Left lung (tissue), 10 donors: ENCODE measurements around the gene MCM10. TPM values are rescaled to one million over a fixed set of nuclear protein-coding genes. Genes with fewer than 3 reads are reported as not detected.
A peak's percentile ranks its signal among the peaks of the same experiment; 100 is the strongest.

Experiments
- ATAC-seq: fragments of 200-7000 bp; cut with Tn5 transposase; one replicate; pipeline ENCODE4 v1.9.1; 2020; ENCODE audit warnings: moderate library complexity
- DNase-seq, 4 donors: peaks; one replicate each; pipeline ENCODE4 v3.0.0-alpha.2; 2013 to 2020
- H3K27ac ChIP-seq, 2 donors: fragments of 200-600 bp; sonication (generic) in 1 of 2; one replicate each; pipeline versions ENCODE4 v1.5.0 to v1.8.0; 2020 to 2021
- H3K27me3 ChIP-seq, 2 donors: fragments of 200-600 bp; sonication (generic) in 1 of 2; one replicate each; pipeline versions ENCODE4 v1.5.0 to v1.8.0; 2020 to 2021
- H3K36me3 ChIP-seq, 2 donors: fragments of 200-600 bp; sonication (generic) in 1 of 2; one replicate each; pipeline versions ENCODE4 v1.5.0 to v1.8.0; 2020 to 2021
- H3K4me1 ChIP-seq, 2 donors: fragments of 200-600 bp; one replicate each; pipeline ENCODE4 v1.8.0; 2021
- H3K4me3 ChIP-seq, 2 donors: fragments of 200-600 bp; sonication (generic) in 1 of 2; one replicate each; pipeline versions ENCODE4 v1.5.0 to v1.8.0; 2020 to 2021; ENCODE audit warnings: mild to moderate bottlenecking in 1 of 2
- H3K9me3 ChIP-seq, 2 donors: fragments of 200-600 bp; sonication (generic) in 1 of 2; one replicate each; pipeline versions ENCODE4 v1.5.0 to v1.8.0; 2020 to 2021
- intact Hi-C, 2 donors: fragments of 100-400 bp; cut with DNase I; formaldehyde crosslinking; loops; one replicate each; pipeline versions ENCODE4 v1.11.2 to v1.14.2; 2022
- polyA plus RNA-seq, 6 donors: library from polyadenylated mRNA; unstranded; fragments of 120-200 nt; gene quantifications; one replicate each; pipeline ENCODE4 v1.2.1, GENCODE V29; 2013; ENCODE audit not compliant: insufficient read length in 6 of 6
- total RNA-seq, 2 donors: library from RNA; stranded (reverse); fragmentation: NEBNext Ultra II Directional; extraction: Animal tissue kit (Norgen Biotek cat#: 25700); gene quantifications; one replicate each; pipeline ENCODE4 v1.2.1, GENCODE V29; 2021
- TF ChIP-seq, protein P1 (sequence below), 2 donors: fragments of 200-600 bp; sonication (generic) in 1 of 2; IDR thresholded peaks; one replicate each; pipeline versions ENCODE4 v1.5.0 to v1.8.0; 2021; ENCODE audit warnings: antibody characterized with exemption in 2 of 2
- donor health status: DM: no; HTN: yes; CAD: no.
- donor health status: DM: no; HTN: no; CAD: no.

MCM10 gene
- total and polyA plus RNA-seq, 8 donors, result 4.2 to 13.1 (median 9.2) TPM

DNA sequence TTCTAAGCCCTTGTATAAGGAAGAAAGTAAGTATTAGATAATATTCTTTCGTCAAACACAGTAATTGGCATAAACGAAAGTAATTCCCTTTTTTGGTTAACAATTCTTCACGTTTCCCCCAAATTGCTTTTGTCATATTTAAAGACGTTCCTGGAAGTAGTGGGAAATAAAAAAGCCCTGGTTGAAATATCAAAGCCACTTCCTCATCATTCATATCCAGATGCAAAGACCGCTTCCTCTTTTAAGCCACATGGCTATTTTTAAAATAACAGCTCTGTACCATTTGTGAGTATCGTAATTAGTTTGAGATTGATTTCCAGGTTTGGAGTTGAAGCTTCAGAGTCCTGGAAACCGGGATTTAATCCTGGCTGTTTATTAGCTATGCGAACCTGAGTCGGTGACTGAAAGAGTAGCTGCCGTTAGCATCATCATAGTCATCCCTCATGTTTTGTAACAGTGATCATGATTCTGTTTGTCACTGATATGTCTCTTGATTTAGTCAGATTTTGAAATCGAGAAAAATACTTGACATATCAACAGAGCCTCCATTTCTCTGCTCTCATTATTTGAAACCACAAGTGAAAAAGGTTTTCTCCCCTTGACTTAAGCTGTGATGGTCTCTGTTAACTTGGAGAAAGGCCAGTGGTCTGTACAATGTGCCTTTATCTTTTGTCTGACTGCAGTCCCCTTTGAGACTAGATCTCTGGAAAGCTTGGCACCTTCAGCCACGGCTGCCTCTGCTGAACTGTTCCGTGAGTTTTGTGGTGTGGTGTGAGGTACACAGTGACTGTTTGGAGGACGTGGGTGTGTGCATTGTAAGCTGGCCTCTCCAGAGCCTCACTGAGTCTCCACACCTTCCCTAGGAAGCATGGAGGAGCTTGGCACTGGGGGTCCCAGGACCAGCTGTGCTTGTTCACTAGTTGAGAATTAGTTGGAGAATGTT is 43.2 kb upstream of the MCM10 start:
- Histone ChIP-seq H3K4me1 (peaks cover 0 to 18% of the 10 kb centered on the region in 2 donors), H3K9me3 (no peaks in the 10 kb centered on the region), H3K4me3 (no peak overlapping the region), H3K27me3 (no peaks in the 10 kb centered on the region), H3K27ac (no peak overlapping the region), H3K36me3 (peaks cover 4 to 76% of the 10 kb centered on the region in 2 donors)
- DNase-seq (no peak), ATAC-seq (peak; percentile 16)
- intact Hi-C loops, result no loop called here
- TF ChIP-seq, protein P1, sequence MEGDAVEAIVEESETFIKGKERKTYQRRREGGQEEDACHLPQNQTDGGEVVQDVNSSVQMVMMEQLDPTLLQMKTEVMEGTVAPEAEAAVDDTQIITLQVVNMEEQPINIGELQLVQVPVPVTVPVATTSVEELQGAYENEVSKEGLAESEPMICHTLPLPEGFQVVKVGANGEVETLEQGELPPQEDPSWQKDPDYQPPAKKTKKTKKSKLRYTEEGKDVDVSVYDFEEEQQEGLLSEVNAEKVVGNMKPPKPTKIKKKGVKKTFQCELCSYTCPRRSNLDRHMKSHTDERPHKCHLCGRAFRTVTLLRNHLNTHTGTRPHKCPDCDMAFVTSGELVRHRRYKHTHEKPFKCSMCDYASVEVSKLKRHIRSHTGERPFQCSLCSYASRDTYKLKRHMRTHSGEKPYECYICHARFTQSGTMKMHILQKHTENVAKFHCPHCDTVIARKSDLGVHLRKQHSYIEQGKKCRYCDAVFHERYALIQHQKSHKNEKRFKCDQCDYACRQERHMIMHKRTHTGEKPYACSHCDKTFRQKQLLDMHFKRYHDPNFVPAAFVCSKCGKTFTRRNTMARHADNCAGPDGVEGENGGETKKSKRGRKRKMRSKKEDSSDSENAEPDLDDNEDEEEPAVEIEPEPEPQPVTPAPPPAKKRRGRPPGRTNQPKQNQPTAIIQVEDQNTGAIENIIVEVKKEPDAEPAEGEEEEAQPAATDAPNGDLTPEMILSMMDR (IDR thresholded peaks at IDR 0.05), result no peak

DNA sequence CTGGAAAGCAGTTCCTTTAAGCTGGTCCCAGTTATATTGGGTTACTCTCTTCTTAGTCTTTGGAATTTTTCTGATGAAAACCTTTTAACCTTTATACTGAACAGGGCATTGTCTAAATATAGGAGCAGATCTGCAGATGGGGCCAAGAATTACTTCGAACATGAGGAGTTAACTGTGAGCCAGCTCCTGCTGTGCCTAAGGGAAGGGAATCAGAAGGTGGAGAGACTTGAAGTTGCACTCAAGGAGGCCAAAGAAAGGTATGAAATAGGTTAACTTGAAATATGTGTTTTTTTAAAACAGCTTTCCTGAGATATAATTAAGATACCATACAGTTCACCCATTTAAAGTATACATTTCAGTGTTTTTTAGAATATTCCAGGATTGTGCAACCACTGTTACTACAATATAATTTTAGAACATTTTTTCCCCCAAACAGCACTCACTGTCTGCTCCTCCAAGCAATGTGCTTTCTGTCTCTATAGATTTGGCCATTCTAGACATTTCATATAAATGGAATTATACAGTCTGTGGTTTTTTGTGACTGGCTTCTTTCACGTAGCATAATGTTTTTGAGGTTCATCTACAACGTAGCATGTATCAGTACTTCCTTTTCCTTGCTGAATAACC is 42.5 kb upstream of the MCM10 start:
- Histone ChIP-seq H3K36me3 (peaks cover 4 to 76% of the 10 kb centered on the region in 2 donors), H3K4me3 (no peak overlapping the region), H3K27ac (no peak overlapping the region), H3K4me1 (peaks cover 0 to 18% of the 10 kb centered on the region in 2 donors), H3K27me3 (no peaks in the 10 kb centered on the region), H3K9me3 (no peaks in the 10 kb centered on the region)
- ATAC-seq (no peak), DNase-seq (no peak)
- TF ChIP-seq, protein P1 (IDR thresholded peaks at IDR 0.05), result no peak
- intact Hi-C loops, result no loop called here

DNA sequence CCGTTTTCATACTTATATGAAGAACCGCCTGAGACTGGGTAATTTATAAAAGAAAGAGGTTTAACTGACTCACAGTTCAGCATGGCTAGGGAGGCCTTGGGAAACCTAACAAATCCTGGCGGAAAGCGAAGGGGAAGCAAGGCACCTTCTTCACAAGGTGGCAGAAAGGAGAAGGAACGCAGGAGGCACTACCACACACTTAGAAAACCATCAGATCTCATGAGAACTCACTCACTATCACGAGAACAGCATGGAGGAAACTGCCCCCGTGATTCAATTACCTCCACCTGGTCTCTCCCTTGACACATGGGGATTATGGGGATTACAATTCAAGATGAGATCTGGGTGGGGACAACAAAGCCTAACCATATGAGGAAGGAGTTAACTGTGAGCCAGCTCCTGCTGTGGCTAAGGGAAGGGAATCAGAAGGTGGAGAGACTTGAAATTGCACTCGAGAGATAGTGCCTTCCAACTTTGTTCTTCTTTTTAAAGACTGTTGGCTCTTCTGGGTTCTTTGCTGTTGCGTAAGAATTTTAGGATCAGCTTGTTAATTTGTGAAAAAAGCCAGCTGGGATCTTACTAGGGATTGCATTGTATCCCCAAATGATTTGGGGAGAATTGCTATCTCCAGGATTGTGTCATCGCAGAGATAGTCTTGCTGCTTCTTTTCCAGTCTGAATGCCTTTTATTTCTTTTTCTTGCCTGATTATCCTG is 40.4 kb upstream of the MCM10 start:
- no peaks in the 10 kb centered on the region for H3K27me3 ChIP-seq
- peak; percentile 19 for ATAC-seq
- intact Hi-C loops, result no loop called here
- no peaks in the 10 kb centered on the region for H3K9me3 ChIP-seq
- TF ChIP-seq, protein P1 (IDR thresholded peaks at IDR 0.05), result no peak
- no peak overlapping the region for H3K4me3 ChIP-seq
- H3K36me3 ChIP-seq, result peaks cover 4 to 90% of the 10 kb centered on the region in 2 donors
- no peak overlapping the region for H3K27ac ChIP-seq
- DNase-seq, result peak in 2 of 4 donors; percentile 36 to 56
- peaks cover 0 to 18% of the 10 kb centered on the region in 2 donors for H3K4me1 ChIP-seq

DNA sequence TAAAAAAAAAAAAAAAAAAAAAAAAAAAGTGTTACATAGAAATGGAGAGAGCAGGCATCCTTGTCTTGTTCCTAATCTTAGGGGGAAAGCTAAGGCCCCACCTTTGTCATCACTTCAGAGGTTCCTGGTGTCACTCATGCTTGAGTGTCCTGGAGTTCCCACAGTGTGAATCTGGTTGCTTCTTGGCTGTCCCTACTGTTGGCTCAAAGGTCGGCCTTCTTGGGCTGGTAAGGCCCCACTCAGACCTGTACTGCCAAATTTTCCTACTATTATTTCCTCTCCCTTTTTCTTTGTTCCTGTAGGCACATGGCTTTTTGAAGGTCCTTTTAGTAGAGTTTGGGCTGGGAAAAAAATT is 39.9 kb upstream of the MCM10 start:
- DNase-seq, result no peak
- Histone ChIP-seq H3K4me3 (no peak overlapping the region), H3K9me3 (no peaks in the 10 kb centered on the region), H3K4me1 (peaks cover 0 to 18% of the 10 kb centered on the region in 2 donors), H3K36me3 (peaks cover 4 to 88% of the 10 kb centered on the region in 2 donors), H3K27me3 (no peaks in the 10 kb centered on the region), H3K27ac (no peak overlapping the region)
- intact Hi-C loops, result no loop called here
- TF ChIP-seq, protein P1 (IDR thresholded peaks at IDR 0.05), result no peak
- ATAC-seq, result no peak

DNA sequence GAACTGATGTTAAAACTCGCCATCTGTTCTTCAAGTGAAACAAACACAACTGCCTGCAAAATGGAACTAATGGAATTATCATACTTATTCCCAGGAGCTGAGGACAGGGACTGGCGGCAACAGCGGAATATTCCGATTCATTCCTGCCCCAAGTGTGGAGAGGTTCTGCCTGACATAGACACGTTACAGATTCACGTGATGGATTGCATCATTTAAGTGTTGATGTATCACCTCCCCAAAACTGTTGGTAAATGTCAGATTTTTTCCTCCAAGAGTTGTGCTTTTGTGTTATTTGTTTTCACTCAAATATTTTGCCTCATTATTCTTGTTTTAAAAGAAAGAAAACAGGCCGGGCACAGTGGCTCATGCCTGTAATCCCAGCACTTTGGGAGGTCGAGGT is 24.7 kb upstream of the MCM10 start:
- intact Hi-C loops, result no loop called here
- ATAC-seq (no peak), DNase-seq (no peak)
- Histone ChIP-seq H3K27me3 (no peaks in the 10 kb centered on the region), H3K27ac (no peak overlapping the region), H3K4me3 (no peak overlapping the region), H3K4me1 (no peaks in the 10 kb centered on the region), H3K36me3 (peaks cover 0 to 82% of the 10 kb centered on the region in 2 donors), H3K9me3 (no peaks in the 10 kb centered on the region)
- TF ChIP-seq, protein P1 (IDR thresholded peaks at IDR 0.05), result no peak
